Right cardiac atrium (tissue), 5 donors: Measurements from ENCODE around the gene KRTAP13-4. TPM values are rescaled to one million over a fixed set of nuclear protein-coding genes. Genes with fewer than 3 reads are reported as not detected.

Experiments used
- polyA plus RNA-seq: library from polyadenylated mRNA; stranded (reverse); fragments of 200-250 nt; gene quantifications from one replicate; pipeline ENCODE4 v1.2.3, GENCODE V29; 2013
- total RNA-seq, 4 donors: library from RNA; stranded (reverse); fragmentation: NEBNext Ultra II Directional; extraction: Animal tissue kit (Norgen Biotek cat#: 25700); gene quantifications; one replicate each; pipeline ENCODE4 v1.2.1, GENCODE V29; 2021
- donor health status: healthy with polysubstance abuse.
- donor health status: DM: no; HTN: yes; CAD: no.
- donor health status: DM: no; HTN: no; CAD: no.
- donor health status: DM: no; HTN: yes; CAD: no; lungs with severe emphysema.
- donor health status: DM: yes; HTN: yes; CAD: no.

Gene KRTAP13-4
- total and polyA plus RNA-seq, 5 donors: not detected

Other genes with a start within 250 kb of the KRTAP13-4 start
- not detected for gene CLDN8, start 214.1 kb upstream of the KRTAP13-4 start, total RNA-seq
- gene CLDN8, start 214.1 kb upstream of the KRTAP13-4 start, polyA plus RNA-seq: not detected
- gene KRTAP24-1, start 147.3 kb upstream of the KRTAP13-4 start, total RNA-seq: not detected
- not detected for gene KRTAP24-1, start 147.3 kb upstream of the KRTAP13-4 start, polyA plus RNA-seq
- not detected for gene KRTAP25-1, start 140.7 kb upstream of the KRTAP13-4 start, total RNA-seq
- not detected for gene KRTAP25-1, start 140.7 kb upstream of the KRTAP13-4 start, polyA plus RNA-seq
- gene KRTAP26-1, start 109.9 kb upstream of the KRTAP13-4 start, total RNA-seq: not detected
- not detected for gene KRTAP26-1, start 109.9 kb upstream of the KRTAP13-4 start, polyA plus RNA-seq
- gene KRTAP27-1, start 92.5 kb upstream of the KRTAP13-4 start, total RNA-seq: not detected
- not detected for gene KRTAP27-1, start 92.5 kb upstream of the KRTAP13-4 start, polyA plus RNA-seq
- gene KRTAP23-1, start 81.6 kb upstream of the KRTAP13-4 start, total RNA-seq: not detected
- gene KRTAP23-1, start 81.6 kb upstream of the KRTAP13-4 start, polyA plus RNA-seq: not detected
- gene KRTAP13-2, start 57.9 kb upstream of the KRTAP13-4 start, total RNA-seq: not detected
- not detected for gene KRTAP13-2, start 57.9 kb upstream of the KRTAP13-4 start, polyA plus RNA-seq
- not detected for gene KRTAP13-1, start 34.2 kb upstream of the KRTAP13-4 start, total RNA-seq
- not detected for gene KRTAP13-1, start 34.2 kb upstream of the KRTAP13-4 start, polyA plus RNA-seq
- not detected for gene KRTAP13-3, start 4.3 kb upstream of the KRTAP13-4 start, total RNA-seq
- gene KRTAP13-3, start 4.3 kb upstream of the KRTAP13-4 start, polyA plus RNA-seq: not detected
- gene KRTAP15-1, start 10.1 kb downstream of the KRTAP13-4 start, total RNA-seq: not detected
- gene KRTAP15-1, start 10.1 kb downstream of the KRTAP13-4 start, polyA plus RNA-seq: not detected
- gene KRTAP19-1, start 50.1 kb downstream of the KRTAP13-4 start, total RNA-seq: not detected
- not detected for gene KRTAP19-1, start 50.1 kb downstream of the KRTAP13-4 start, polyA plus RNA-seq
- not detected for gene KRTAP19-2, start 57.2 kb downstream of the KRTAP13-4 start, total RNA-seq
- gene KRTAP19-2, start 57.2 kb downstream of the KRTAP13-4 start, polyA plus RNA-seq: not detected
- not detected for gene KRTAP19-3, start 61.8 kb downstream of the KRTAP13-4 start, total RNA-seq
- not detected for gene KRTAP19-3, start 61.8 kb downstream of the KRTAP13-4 start, polyA plus RNA-seq
- not detected for gene KRTAP19-4, start 66.9 kb downstream of the KRTAP13-4 start, total RNA-seq
- not detected for gene KRTAP19-4, start 66.9 kb downstream of the KRTAP13-4 start, polyA plus RNA-seq
- not detected for gene KRTAP19-5, start 71.9 kb downstream of the KRTAP13-4 start, total RNA-seq
- not detected for gene KRTAP19-5, start 71.9 kb downstream of the KRTAP13-4 start, polyA plus RNA-seq
- gene KRTAP19-6, start 111.6 kb downstream of the KRTAP13-4 start, total RNA-seq: not detected
- not detected for gene KRTAP19-6, start 111.6 kb downstream of the KRTAP13-4 start, polyA plus RNA-seq
- not detected for gene KRTAP19-7, start 131.1 kb downstream of the KRTAP13-4 start, total RNA-seq
- gene KRTAP19-7, start 131.1 kb downstream of the KRTAP13-4 start, polyA plus RNA-seq: 0.52 TPM
- not detected for gene KRTAP22-2, start 160.2 kb downstream of the KRTAP13-4 start, total RNA-seq
- not detected for gene KRTAP22-2, start 160.2 kb downstream of the KRTAP13-4 start, polyA plus RNA-seq
- not detected for gene KRTAP6-3, start 162.2 kb downstream of the KRTAP13-4 start, total RNA-seq
- gene KRTAP6-3, start 162.2 kb downstream of the KRTAP13-4 start, polyA plus RNA-seq: not detected
- gene KRTAP6-2, start 168.7 kb downstream of the KRTAP13-4 start, total RNA-seq: not detected
- gene KRTAP6-2, start 168.7 kb downstream of the KRTAP13-4 start, polyA plus RNA-seq: not detected
- gene KRTAP22-1, start 170.9 kb downstream of the KRTAP13-4 start, total RNA-seq: not detected
- gene KRTAP22-1, start 170.9 kb downstream of the KRTAP13-4 start, polyA plus RNA-seq: not detected
- gene KRTAP6-1, start 183.7 kb downstream of the KRTAP13-4 start, total RNA-seq: not detected
- gene KRTAP6-1, start 183.7 kb downstream of the KRTAP13-4 start, polyA plus RNA-seq: not detected
- gene KRTAP20-1, start 186.2 kb downstream of the KRTAP13-4 start, total RNA-seq: not detected
- not detected for gene KRTAP20-1, start 186.2 kb downstream of the KRTAP13-4 start, polyA plus RNA-seq
- gene KRTAP20-4, start 190.4 kb downstream of the KRTAP13-4 start, total RNA-seq: not detected
- gene KRTAP20-4, start 190.4 kb downstream of the KRTAP13-4 start, polyA plus RNA-seq: not detected
- not detected for gene KRTAP20-2, start 205.0 kb downstream of the KRTAP13-4 start, total RNA-seq
- not detected for gene KRTAP20-2, start 205.0 kb downstream of the KRTAP13-4 start, polyA plus RNA-seq
- gene KRTAP20-3, start 212.6 kb downstream of the KRTAP13-4 start, total RNA-seq: not detected
- not detected for gene KRTAP20-3, start 212.6 kb downstream of the KRTAP13-4 start, polyA plus RNA-seq